H9 (cell line): ENCODE data around the gene PRKACB. TPM values are rescaled to one million over a fixed set of nuclear protein-coding genes. Genes with fewer than 3 reads are reported as not detected.

Experiments used
- DNase-seq: peaks from one replicate; pipeline ENCODE4 v3.0.0-alpha.2; 2017
- H2AFZ ChIP-seq: one replicate; pipeline ENCODE4 v1.6.1; 2013; ENCODE audit warnings: mild to moderate bottlenecking, low read length, control low read depth, moderate library complexity
- H2AK5ac ChIP-seq: 2 replicates; pipeline ENCODE4 v1.6.1; 2013; ENCODE audit warnings: low read length, control low read depth, mixed read lengths; ENCODE audit not compliant: insufficient read length
- H2BK120ac ChIP-seq: one replicate; pipeline ENCODE4 v1.6.1; 2013; ENCODE audit warnings: low read depth, mild to moderate bottlenecking, low read length, control low read depth, inconsistent platforms; ENCODE audit not compliant: poor library complexity, severe bottlenecking
- H2BK12ac ChIP-seq: 2 replicates; pipeline ENCODE4 v1.6.1; 2013; ENCODE audit warnings: low read length, control low read depth, mixed read lengths, low read depth; ENCODE audit not compliant: insufficient read length
- H2BK15ac ChIP-seq: 2 replicates; pipeline ENCODE4 v1.6.1; 2013; ENCODE audit warnings: low read depth, low read length, control low read depth
- H2BK20ac ChIP-seq: one replicate; pipeline ENCODE4 v1.6.1; 2013; ENCODE audit warnings: low read depth, mild to moderate bottlenecking, low read length, control low read depth, inconsistent platforms; ENCODE audit not compliant: poor library complexity, severe bottlenecking
- H2BK5ac ChIP-seq: 2 replicates; pipeline ENCODE4 v1.6.1; 2013; ENCODE audit warnings: low read length, control low read depth, mixed read lengths; ENCODE audit not compliant: insufficient read length
- H3K14ac ChIP-seq: 2 replicates; pipeline ENCODE4 v1.6.1; 2013; ENCODE audit warnings: low read length, control low read depth; ENCODE audit not compliant: insufficient read depth
- H3K18ac ChIP-seq: 2 replicates; pipeline ENCODE4 v1.6.1; 2013; ENCODE audit warnings: low read depth, mild to moderate bottlenecking, mixed read lengths, low read length, control low read depth; ENCODE audit not compliant: insufficient read length
- H3K23ac ChIP-seq: 2 replicates; pipeline ENCODE4 v1.6.1; 2013; ENCODE audit warnings: low read length, control low read depth, mixed read lengths, low read depth; ENCODE audit not compliant: insufficient read length
- H3K23me2 ChIP-seq: 2 replicates; pipeline ENCODE4 v1.6.1; 2013; ENCODE audit warnings: low read depth, mild to moderate bottlenecking, mixed read lengths, low read length, control low read depth; ENCODE audit not compliant: insufficient read length, poor library complexity, severe bottlenecking
- H3K27ac ChIP-seq: 2 replicates; pipeline ENCODE4 v1.5.1; 2013; ENCODE audit warnings: low read length, control low read depth, mixed read lengths, low read depth; ENCODE audit not compliant: insufficient read length
- H3K27me3 ChIP-seq: 2 replicates; pipeline ENCODE4 v1.6.1; 2013; ENCODE audit warnings: low read length, control low read depth, inconsistent platforms; ENCODE audit not compliant: insufficient read depth
- H3K4ac ChIP-seq: 2 replicates; pipeline ENCODE4 v1.6.1; 2013; ENCODE audit warnings: low read depth, mild to moderate bottlenecking, control low read depth, inconsistent platforms, low read length, moderate library complexity
- H3K4me1 ChIP-seq: 2 replicates; pipeline ENCODE4 v1.6.1; 2013; ENCODE audit warnings: low read length, control low read depth, inconsistent platforms; ENCODE audit not compliant: insufficient read depth
- H3K4me2 ChIP-seq: 2 replicates; pipeline ENCODE4 v1.6.1; 2013; ENCODE audit warnings: low read length, control low read depth, mixed read lengths; ENCODE audit not compliant: insufficient read length, insufficient read depth
- H3K56ac ChIP-seq: 2 replicates; pipeline ENCODE4 v1.6.1; 2013; ENCODE audit warnings: low read depth, mild to moderate bottlenecking, mixed read lengths, low read length, control low read depth; ENCODE audit not compliant: insufficient read length
- H3K79me1 ChIP-seq: 2 replicates; pipeline ENCODE4 v1.6.1; 2013; ENCODE audit warnings: low read depth, mild to moderate bottlenecking, moderate library complexity, low read length, control low read depth, inconsistent platforms; ENCODE audit not compliant: insufficient read depth, poor library complexity, severe bottlenecking
- H3K79me2 ChIP-seq: 2 replicates; pipeline ENCODE4 v1.6.1; 2013; ENCODE audit warnings: low read length, control low read depth, inconsistent platforms; ENCODE audit not compliant: insufficient read depth
- H3K9ac ChIP-seq: 2 replicates; pipeline ENCODE4 v1.6.1; 2013; ENCODE audit warnings: low read length, control low read depth, mixed read lengths; ENCODE audit not compliant: insufficient read length; ENCODE audit errors: extremely low read depth
- H3K9me3 ChIP-seq: one replicate; pipeline ENCODE4 v1.6.1; 2013; ENCODE audit warnings: low read depth, low read length, inconsistent platforms; ENCODE audit not compliant: control insufficient read depth
- H3T11ph ChIP-seq: one replicate; pipeline ENCODE4 v1.6.1; 2013; ENCODE audit warnings: mild to moderate bottlenecking, low read length, control low read depth, inconsistent platforms
- H4K20me1 ChIP-seq: one replicate; pipeline ENCODE4 v1.6.1; 2013; ENCODE audit not compliant: control insufficient read depth, insufficient read length, insufficient read depth
- H4K5ac ChIP-seq: 2 replicates; pipeline ENCODE4 v1.6.1; 2013; ENCODE audit warnings: low read depth, mild to moderate bottlenecking, mixed read lengths, low read length, control low read depth; ENCODE audit not compliant: insufficient read length
- H4K8ac ChIP-seq: replicated peaks from 2 replicates; pipeline ENCODE4 v1.6.1; 2013; ENCODE audit warnings: low read length, control low read depth, mixed read lengths, low read depth; ENCODE audit not compliant: insufficient read length
- H4K91ac ChIP-seq: 2 replicates; pipeline ENCODE4 v1.6.1; 2013; ENCODE audit warnings: low read depth, mild to moderate bottlenecking, moderate library complexity, mixed read lengths, low read length, control low read depth; ENCODE audit not compliant: insufficient read length
- H3K27ac Mint-ChIP-seq, 3 experiments: 2 replicates in 2 of 3; 3 replicates in 1 of 3; pipeline ENCODE4 v1.8.0; 2020 to 2021; ENCODE audit warnings: mixed read lengths in 3 of 3, mild to moderate bottlenecking in 1 of 3, moderate library complexity in 1 of 3
- H3K27me3 Mint-ChIP-seq: 2 replicates; pipeline ENCODE4 v1.8.0; 2021; ENCODE audit warnings: low read depth, mild to moderate bottlenecking, moderate library complexity, mixed read lengths
- H3K36me3 Mint-ChIP-seq, 3 experiments: 2 replicates in 2 of 3; 3 replicates in 1 of 3; pipeline ENCODE4 v1.8.0; 2020 to 2021; ENCODE audit warnings: low read depth in 3 of 3, mixed read lengths in 3 of 3; ENCODE audit not compliant: insufficient read depth in 1 of 3
- H3K4me1 Mint-ChIP-seq, 2 experiments: 2 replicates each; pipeline ENCODE4 v1.8.0; 2020; ENCODE audit warnings: mixed read lengths in 2 of 2
- H3K4me3 Mint-ChIP-seq, 2 experiments: 2 replicates in 1 of 2; 3 replicates in 1 of 2; pipeline ENCODE4 v1.8.0; 2020 to 2021; ENCODE audit warnings: mild to moderate bottlenecking in 2 of 2, mixed read lengths in 2 of 2, moderate library complexity in 1 of 2
- H3K9me3 Mint-ChIP-seq, 2 experiments: 2 replicates in 1 of 2; 3 replicates in 1 of 2; pipeline ENCODE4 v1.8.0; 2020; ENCODE audit warnings: mild to moderate bottlenecking in 2 of 2, mixed read lengths in 2 of 2, moderate library complexity in 1 of 2
- CTCF ChIP-seq: fragments of 200-600 bp; sonication (generic); conservative IDR thresholded peaks from 3 replicates; pipeline ENCODE4 v1.8.0; 2021; ENCODE audit warnings: antibody characterized with exemption, mild to moderate bottlenecking
- WGBS: extraction: QIAGEN DNeasy Blood & Tissue Kit; methylation state at CpG from one replicate; pipeline ENCODE4 v1.1.7; 2013; ENCODE audit warnings: missing lambda C conversion rate, low lambda C conversion rate, mixed read lengths; ENCODE audit not compliant: insufficient read length; ENCODE audit errors: extremely low coverage; 5-methylcytosine and 5-hydroxymethylcytosine counted together
- total RNA-seq: library from RNA; stranded (reverse); gene quantifications from 2 replicates; pipeline ENCODE4 v1.2.1, GENCODE V29; 2021

The PRKACB gene
- total RNA-seq, 1 experiment from 2014 or later: 20.7 TPM

GRCh38 chr1:84259376-84259775, 115.3 kb downstream of the PRKACB start:
- Histone ChIP-seq H3K23me2 (no peaks in the 10 kb centered on the region), H4K20me1 (no peaks in the 10 kb centered on the region), H3K79me2 (no peaks in the 10 kb centered on the region), H4K5ac (no peak overlapping the region), H3K4ac (no peak overlapping the region), H3K27ac (no peak overlapping the region), H2BK15ac (no peak overlapping the region), H2AK5ac (no peak overlapping the region), H2BK20ac (no peak overlapping the region), H3K9me3 (no peaks in the 10 kb centered on the region), H3K79me1 (no peaks in the 10 kb centered on the region), H3K9ac (no peak overlapping the region), H2BK12ac (no peak overlapping the region), H4K91ac (no peak overlapping the region), H3K14ac (no peak overlapping the region), H3K18ac (no peak overlapping the region), H3T11ph (no peak overlapping the region), H3K56ac (no peak overlapping the region), H2BK120ac (no peak overlapping the region), H2AFZ (no peak overlapping the region), H2BK5ac (no peak overlapping the region), H4K8ac (no peak overlapping the region), H3K4me2 (no peak overlapping the region), H3K4me1 (peaks cover 3% of the 10 kb centered on the region), H3K23ac (no peak overlapping the region), H3K27me3 (no peaks in the 10 kb centered on the region)
- Mint-ChIP-seq H3K4me1 (peaks cover 10 to 11% of the 10 kb centered on the region in 2 experiments), H3K27ac (no peak overlapping the region), H3K4me3 (no peak overlapping the region), H3K9me3 (no peaks in the 10 kb centered on the region), H3K36me3 (no peaks in the 10 kb centered on the region), H3K27me3 (peaks cover 7% of the 10 kb centered on the region; the same call in 1 of the 2 replicates)
- no peak for DNase-seq
- WGBS: no CpG with 5 or more reads among the region's 2 CpGs
- no peak for TF ChIP-seq CTCF
